Activated CD8-positive, alpha-beta T cell treated with anti-CD3 and anti-CD28 coated beads for 36 hours (primary cell): ENCODE measurements around the gene DNAH9. TPM values are rescaled to one million over a fixed set of nuclear protein-coding genes. Genes with fewer than 3 reads are reported as not detected.
"Not testable (repeated sequence)": the region's sequence is repeated elsewhere in the genome, so short reads cannot be mapped to it uniquely, and the experiment has no call there.

Experiments
- ATAC-seq: fragments of 200-7000 bp; cut with Tn5 transposase; one replicate; pipeline ENCODE4 v1.10.0; 2021; ENCODE audit warnings: mild to moderate bottlenecking, moderate library complexity
- CTCF ChIA-PET: fragments of 350-600 bp; sonication (Branson Sonifier 250); formaldehyde crosslinking; loops from one replicate; lab custom pipeline; 2021; ENCODE audit warnings: antibody characterized with exemption; lab: Charles Lee
- POLR2A ChIA-PET: fragments of 350-600 bp; sonication (Branson Sonifier 250); formaldehyde crosslinking; loops from one replicate; lab custom pipeline; 2021; ENCODE audit warnings: antibody characterized with exemption; lab: Charles Lee
- DNase-seq: peaks from one replicate; pipeline ENCODE4 v3.0.0-alpha.2; 2020
- H3K27ac Mint-ChIP-seq: one replicate; pipeline ENCODE4 v1.8.0; 2021; ENCODE audit warnings: mild to moderate bottlenecking, mixed read lengths
- H3K27me3 Mint-ChIP-seq: one replicate; pipeline ENCODE4 v1.8.0; 2021; ENCODE audit warnings: mixed read lengths
- H3K36me3 Mint-ChIP-seq: one replicate; pipeline ENCODE4 v1.8.0; 2021; ENCODE audit warnings: low read depth, mixed read lengths
- H3K4me1 Mint-ChIP-seq: one replicate; pipeline ENCODE4 v1.8.0; 2021; ENCODE audit warnings: low read depth, mixed read lengths
- H3K4me3 Mint-ChIP-seq: one replicate; pipeline ENCODE4 v1.8.0; 2021; ENCODE audit warnings: mild to moderate bottlenecking, moderate library complexity, mixed read lengths
- H3K9me3 Mint-ChIP-seq: one replicate; pipeline ENCODE4 v1.8.0; 2021; ENCODE audit warnings: mixed read lengths
- CTCF ChIP-seq: fragments of 200-600 bp; IDR thresholded peaks from one replicate; pipeline ENCODE4 v1.8.0; 2022; ENCODE audit warnings: antibody characterized with exemption, mild to moderate bottlenecking
- intact Hi-C: fragments of 100-400 bp; cut with micrococcal nuclease; formaldehyde crosslinking; loops from one replicate; pipeline ENCODE4 v1.10.0; 2022
- total RNA-seq, 2 experiments: library from RNA; stranded (reverse); gene quantifications; one replicate each; pipeline ENCODE4 v1.2.3, GENCODE V29; 2021

The DNAH9 gene
- total RNA-seq, 2 experiments from 2014 or later: not detected

- CTCF ChIA-PET: no interaction called here
These were observed 350.5 kb downstream of the DNAH9 start for GRCh38 chr17:11948789-11949188.

GRCh38 chr17:11949571-11949970 lies 351.3 kb downstream of the DNAH9 start:
- peaks cover 11% of the 10 kb centered on the region for H3K9me3 Mint-ChIP-seq
- ATAC-seq, H3K27me3 Mint-ChIP-seq, H3K27ac Mint-ChIP-seq, DNase-seq, intact Hi-C loops, CTCF ChIA-PET, H3K4me3 Mint-ChIP-seq, H3K36me3 Mint-ChIP-seq, H3K4me1 Mint-ChIP-seq, POLR2A ChIA-PET: not testable (repeated sequence)

More at GRCh38 chr17:11948789-11949188, 350.5 kb downstream of the DNAH9 start:
- TF ChIP-seq CTCF: no peak
- no peaks in the 10 kb centered on the region for H3K36me3 Mint-ChIP-seq
- no peaks in the 10 kb centered on the region for H3K27me3 Mint-ChIP-seq
- H3K4me1 Mint-ChIP-seq: no peaks in the 10 kb centered on the region
- H3K9me3 Mint-ChIP-seq: peaks cover 5% of the 10 kb centered on the region
- POLR2A ChIA-PET: no interaction called here
- H3K4me3 Mint-ChIP-seq: no peak overlapping the region
- DNase-seq (no peak), ATAC-seq (no peak)
- intact Hi-C loops: no loop called here
- no peak overlapping the region for H3K27ac Mint-ChIP-seq

GRCh38 chr17:11950771-11951519 lies 352.7 kb downstream of the DNAH9 start:
- H3K4me3 Mint-ChIP-seq: no peak overlapping the region
- no peak for TF ChIP-seq CTCF
- ChIA-PET CTCF (interaction anchor here (1.8 kb wide), 1 partner anchor 15 kb away, joined by 5 read pairs; no protein-coding TSS in a partner anchor), POLR2A (no interaction called here)
- no peaks in the 10 kb centered on the region for H3K4me1 Mint-ChIP-seq
- H3K36me3 Mint-ChIP-seq: peaks cover 5% of the 10 kb centered on the region
- no peak for ATAC-seq
- peaks cover 21% of the 10 kb centered on the region for H3K9me3 Mint-ChIP-seq
- no peak overlapping the region for H3K27ac Mint-ChIP-seq
- no peaks in the 10 kb centered on the region for H3K27me3 Mint-ChIP-seq
- intact Hi-C loops: no loop called here
- no peak for DNase-seq

- H3K4me3 Mint-ChIP-seq: no peak overlapping the region
- H3K27me3 Mint-ChIP-seq: no peaks in the 10 kb centered on the region
- peaks cover 28% of the 10 kb centered on the region for H3K9me3 Mint-ChIP-seq
- ChIA-PET POLR2A (interaction anchor here (0.9 kb wide), 1 partner anchor 156 kb away, joined by 3 read pairs; no protein-coding TSS in a partner anchor), CTCF (interaction anchor here (1.8 kb wide), 1 partner anchor 17 kb away, joined by 5 read pairs; no protein-coding TSS in a partner anchor)
- no peak for TF ChIP-seq CTCF
- intact Hi-C loops: no loop called here
- no peak for ATAC-seq
- peaks cover 11% of the 10 kb centered on the region for H3K36me3 Mint-ChIP-seq
- H3K4me1 Mint-ChIP-seq: no peaks in the 10 kb centered on the region
- no peak overlapping the region for H3K27ac Mint-ChIP-seq
- no peak for DNase-seq
These were observed 354.3 kb downstream of the DNAH9 start for GRCh38 chr17:11952610-11953009.

GRCh38 chr17:11953924-11954323 lies 355.7 kb downstream of the DNAH9 start:
- TF ChIP-seq CTCF: no peak
- H3K27ac Mint-ChIP-seq: no peak overlapping the region
- intact Hi-C loops: no loop called here
- no peaks in the 10 kb centered on the region for H3K27me3 Mint-ChIP-seq
- no peak overlapping the region for H3K4me3 Mint-ChIP-seq
- no peaks in the 10 kb centered on the region for H3K4me1 Mint-ChIP-seq
- H3K36me3 Mint-ChIP-seq: peaks cover 21% of the 10 kb centered on the region
- POLR2A ChIA-PET: no interaction called here
- peaks cover 29% of the 10 kb centered on the region for H3K9me3 Mint-ChIP-seq
- CTCF ChIA-PET: no interaction called here
- DNase-seq: no peak
- ATAC-seq: no peak
